ENCODE data around the gene TRIM65. TPM values are rescaled to one million over a fixed set of nuclear protein-coding genes. Genes with fewer than 3 reads are reported as not detected.

The TRIM65 gene
- total and polyA plus RNA-seq, 2 of the 13 experiments (the other 11 are each of a cell fraction or from before 2014, with no cell fraction given), result 10.3 to 22.4 TPM

GRCh38 chr17:75891605-75892555, 4.9 kb downstream of the TRIM65 start (continued):
- peak; percentile 82 for TF ChIP-seq ZNF687 (CRISPR knock-in tag; IDR thresholded peaks at IDR 0.05)
- TF ChIP-seq, protein P1, sequence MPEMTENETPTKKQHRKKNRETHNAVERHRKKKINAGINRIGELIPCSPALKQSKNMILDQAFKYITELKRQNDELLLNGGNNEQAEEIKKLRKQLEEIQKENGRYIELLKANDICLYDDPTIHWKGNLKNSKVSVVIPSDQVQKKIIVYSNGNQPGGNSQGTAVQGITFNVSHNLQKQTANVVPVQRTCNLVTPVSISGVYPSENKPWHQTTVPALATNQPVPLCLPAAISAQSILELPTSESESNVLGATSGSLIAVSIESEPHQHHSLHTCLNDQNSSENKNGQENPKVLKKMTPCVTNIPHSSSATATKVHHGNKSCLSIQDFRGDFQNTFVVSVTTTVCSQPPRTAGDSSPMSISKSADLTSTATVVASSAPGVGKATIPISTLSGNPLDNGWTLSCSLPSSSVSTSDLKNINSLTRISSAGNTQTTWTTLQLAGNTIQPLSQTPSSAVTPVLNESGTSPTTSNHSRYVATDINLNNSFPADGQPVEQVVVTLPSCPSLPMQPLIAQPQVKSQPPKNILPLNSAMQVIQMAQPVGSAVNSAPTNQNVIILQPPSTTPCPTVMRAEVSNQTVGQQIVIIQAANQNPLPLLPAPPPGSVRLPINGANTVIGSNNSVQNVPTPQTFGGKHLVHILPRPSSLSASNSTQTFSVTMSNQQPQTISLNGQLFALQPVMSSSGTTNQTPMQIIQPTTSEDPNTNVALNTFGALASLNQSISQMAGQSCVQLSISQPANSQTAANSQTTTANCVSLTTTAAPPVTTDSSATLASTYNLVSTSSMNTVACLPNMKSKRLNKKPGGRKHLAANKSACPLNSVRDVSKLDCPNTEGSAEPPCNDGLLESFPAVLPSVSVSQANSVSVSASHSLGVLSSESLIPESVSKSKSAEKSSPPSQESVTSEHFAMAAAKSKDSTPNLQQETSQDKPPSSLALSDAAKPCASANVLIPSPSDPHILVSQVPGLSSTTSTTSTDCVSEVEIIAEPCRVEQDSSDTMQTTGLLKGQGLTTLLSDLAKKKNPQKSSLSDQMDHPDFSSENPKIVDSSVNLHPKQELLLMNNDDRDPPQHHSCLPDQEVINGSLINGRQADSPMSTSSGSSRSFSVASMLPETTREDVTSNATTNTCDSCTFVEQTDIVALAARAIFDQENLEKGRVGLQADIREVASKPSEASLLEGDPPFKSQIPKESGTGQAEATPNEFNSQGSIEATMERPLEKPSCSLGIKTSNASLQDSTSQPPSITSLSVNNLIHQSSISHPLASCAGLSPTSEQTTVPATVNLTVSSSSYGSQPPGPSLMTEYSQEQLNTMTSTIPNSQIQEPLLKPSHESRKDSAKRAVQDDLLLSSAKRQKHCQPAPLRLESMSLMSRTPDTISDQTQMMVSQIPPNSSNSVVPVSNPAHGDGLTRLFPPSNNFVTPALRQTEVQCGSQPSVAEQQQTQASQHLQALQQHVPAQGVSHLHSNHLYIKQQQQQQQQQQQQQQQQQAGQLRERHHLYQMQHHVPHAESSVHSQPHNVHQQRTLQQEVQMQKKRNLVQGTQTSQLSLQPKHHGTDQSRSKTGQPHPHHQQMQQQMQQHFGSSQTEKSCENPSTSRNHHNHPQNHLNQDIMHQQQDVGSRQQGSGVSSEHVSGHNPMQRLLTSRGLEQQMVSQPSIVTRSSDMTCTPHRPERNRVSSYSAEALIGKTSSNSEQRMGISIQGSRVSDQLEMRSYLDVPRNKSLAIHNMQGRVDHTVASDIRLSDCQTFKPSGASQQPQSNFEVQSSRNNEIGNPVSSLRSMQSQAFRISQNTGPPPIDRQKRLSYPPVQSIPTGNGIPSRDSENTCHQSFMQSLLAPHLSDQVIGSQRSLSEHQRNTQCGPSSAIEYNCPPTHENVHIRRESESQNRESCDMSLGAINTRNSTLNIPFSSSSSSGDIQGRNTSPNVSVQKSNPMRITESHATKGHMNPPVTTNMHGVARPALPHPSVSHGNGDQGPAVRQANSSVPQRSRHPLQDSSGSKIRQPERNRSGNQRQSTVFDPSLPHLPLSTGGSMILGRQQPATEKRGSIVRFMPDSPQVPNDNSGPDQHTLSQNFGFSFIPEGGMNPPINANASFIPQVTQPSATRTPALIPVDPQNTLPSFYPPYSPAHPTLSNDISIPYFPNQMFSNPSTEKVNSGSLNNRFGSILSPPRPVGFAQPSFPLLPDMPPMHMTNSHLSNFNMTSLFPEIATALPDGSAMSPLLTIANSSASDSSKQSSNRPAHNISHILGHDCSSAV (CRISPR knock-in tag; IDR thresholded peaks at IDR 0.05; ENCODE audit: borderline replicate concordance), result no peak
- no peak for TF ChIP-seq HNRNPLL (IDR thresholded peaks at IDR 0.05; ENCODE audit: low read depth, low read length, poor library complexity, severe bottlenecking)
- TF ChIP-seq NAIF1 (CRISPR knock-in tag; IDR thresholded peaks at IDR 0.05; ENCODE audit: borderline replicate concordance), result no peak; the same call in 1 of the 2 replicates
- no peak for TF ChIP-seq THYN1 (CRISPR knock-in tag; IDR thresholded peaks at IDR 0.05; ENCODE audit: borderline replicate concordance, low read depth)
- TF ChIP-seq TFAP4 (IDR thresholded peaks at IDR 0.05; ENCODE audit: borderline replicate concordance, low read depth), result peak; percentile 84
- peak; percentile 81; the same call in 1 of the 2 replicates for TF ChIP-seq MAZ (IDR thresholded peaks at IDR 0.05; ENCODE audit: borderline replicate concordance, low read depth, low read length)
- peak; percentile 86 for TF ChIP-seq MAZ (CRISPR knock-in tag; IDR thresholded peaks at IDR 0.05; ENCODE audit: low read depth)
- TF ChIP-seq ZUFSP (CRISPR knock-in tag; IDR thresholded peaks at IDR 0.05; ENCODE audit: borderline replicate concordance), result no peak
- peak; percentile 29 for TF ChIP-seq KMT2A (CRISPR knock-in tag; IDR thresholded peaks at IDR 0.05)
- TF ChIP-seq ZNF672 (CRISPR knock-in tag; IDR thresholded peaks at IDR 0.05), result no peak

Data from HepG2 (cell line).